Bronchial epithelial cell (primary cell): ENCODE results near the gene ANXA3. TPM values are rescaled to one million over a fixed set of nuclear protein-coding genes. Genes with fewer than 3 reads are reported as not detected.

Experiments
- DNase-seq: peaks from one replicate; pipeline ENCODE4 v3.0.0-alpha.2; 2010; ENCODE audit warnings: low read depth
- FAIRE-seq: peaks from 2 replicates; lab custom pipeline; 2011; peaks lifted over from hg19 to GRCh38; lab: Jason Lieb, UNC
- H3K27me3 ChIP-seq: 2 replicates; pipeline ENCODE4 v1.5.1; 2011; ENCODE audit warnings: low read length; ENCODE audit not compliant: control insufficient read depth, insufficient read depth
- H3K36me3 ChIP-seq: 2 replicates; pipeline ENCODE4 v1.5.1; 2011; ENCODE audit warnings: low read length; ENCODE audit not compliant: control insufficient read depth, insufficient read depth
- H3K4me3 ChIP-seq: 2 replicates; pipeline ENCODE4 v1.5.1; 2011; ENCODE audit warnings: mild to moderate bottlenecking, low read depth, low read length, control low read depth
- CTCF ChIP-seq: IDR thresholded peaks from 2 replicates; pipeline ENCODE4 v1.5.1; 2011; ENCODE audit warnings: mild to moderate bottlenecking, moderate library complexity, low read length, control low read depth, inconsistent platforms; ENCODE audit not compliant: insufficient read depth, severe bottlenecking
- total RNA-seq: library from RNA; depleted of rRNA; stranded (reverse); fragments of >200 nt; gene quantifications from 2 replicates; pipeline ENCODE4 v1.2.1, GENCODE V29; 2014

Gene ANXA3
- total RNA-seq, 1 donor from 2014 or later, result 705 TPM

- Histone ChIP-seq H3K27me3 (no peaks in the 10 kb centered on the region), H3K36me3 (no peaks in the 10 kb centered on the region), H3K4me3 (no peak overlapping the region)
- FAIRE-seq (no peak), DNase-seq (no peak)
- no peak for TF ChIP-seq CTCF
Observed at GRCh38 chr4:78629991-78630541, 78.5 kb downstream of the ANXA3 start.

GRCh38 chr4:78630615-78631014 is 79.0 kb downstream of the ANXA3 start:
- no peak for TF ChIP-seq CTCF
- H3K4me3 ChIP-seq, result no peak overlapping the region
- DNase-seq, result no peak
- H3K27me3 ChIP-seq, result no peaks in the 10 kb centered on the region
- H3K36me3 ChIP-seq, result no peaks in the 10 kb centered on the region
- FAIRE-seq, result no peak

- no peaks in the 10 kb centered on the region for H3K27me3 ChIP-seq
- TF ChIP-seq CTCF, result no peak
- FAIRE-seq, result no peak
- no peak for DNase-seq
- no peak overlapping the region for H3K4me3 ChIP-seq
- no peaks in the 10 kb centered on the region for H3K36me3 ChIP-seq
Observed at GRCh38 chr4:78634011-78634664, 82.6 kb downstream of the ANXA3 start.

GRCh38 chr4:78638337-78639172 is 87.0 kb downstream of the ANXA3 start:
- Histone ChIP-seq H3K27me3 (no peaks in the 10 kb centered on the region), H3K36me3 (no peaks in the 10 kb centered on the region), H3K4me3 (no peak overlapping the region)
- no peak for DNase-seq
- TF ChIP-seq CTCF, result no peak
- no peak for FAIRE-seq

GRCh38 chr4:78640714-78641113 is 89.1 kb downstream of the ANXA3 start:
- Histone ChIP-seq H3K36me3 (no peaks in the 10 kb centered on the region), H3K27me3 (no peaks in the 10 kb centered on the region), H3K4me3 (no peak overlapping the region)
- no peak for DNase-seq
- TF ChIP-seq CTCF, result no peak
- no peak for FAIRE-seq
